LHCN-M2 (cell line): Measurements from ENCODE around the gene BRIP1. TPM values are rescaled to one million over a fixed set of nuclear protein-coding genes. Genes with fewer than 3 reads are reported as not detected.

Experiments used
- DNase-seq: peaks from one replicate; pipeline ENCODE4 v3.0.0-alpha.2; 2012; ENCODE audit warnings: low read depth
- total RNA-seq: library from RNA; depleted of rRNA; stranded (reverse); fragments of >200 nt; gene quantifications from 2 replicates; pipeline ENCODE4 v1.2.3, GENCODE V29; 2014

BRIP1 gene
- total RNA-seq, 1 experiment from 2014 or later = 17.0 TPM

GRCh38 chr17:61663310-61663709 lies 200.0 kb downstream of the BRIP1 start:
- DNase-seq = no peak

GRCh38 chr17:61662741-61663140 lies 200.6 kb downstream of the BRIP1 start:
- no peak for DNase-seq

DNA sequence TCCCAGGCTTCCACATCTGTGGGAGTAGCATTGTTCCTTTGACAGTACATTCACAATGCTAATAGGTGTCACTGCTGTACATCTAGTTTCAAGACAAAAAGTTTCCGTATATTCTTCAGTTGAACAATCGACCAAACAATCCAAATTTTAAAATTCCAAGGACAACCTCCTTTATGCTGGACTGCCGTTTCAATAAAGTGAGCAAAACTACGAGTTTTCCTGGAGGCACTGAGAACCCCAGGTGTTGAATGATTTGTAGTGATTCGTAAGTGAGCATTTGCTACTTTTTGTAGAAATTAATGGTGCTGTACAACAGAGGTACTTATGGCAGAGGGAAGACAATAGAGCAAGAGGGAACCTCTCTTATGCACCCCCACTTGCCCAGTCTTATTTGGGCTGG lies 201.1 kb downstream of the BRIP1 start:
- DNase-seq = no peak

GRCh38 chr17:61660746-61661485 lies 202.4 kb downstream of the BRIP1 start:
- no peak for DNase-seq

- DNase-seq = no peak
These were observed 203.9 kb downstream of the BRIP1 start for GRCh38 chr17:61659437-61659836.

DNA sequence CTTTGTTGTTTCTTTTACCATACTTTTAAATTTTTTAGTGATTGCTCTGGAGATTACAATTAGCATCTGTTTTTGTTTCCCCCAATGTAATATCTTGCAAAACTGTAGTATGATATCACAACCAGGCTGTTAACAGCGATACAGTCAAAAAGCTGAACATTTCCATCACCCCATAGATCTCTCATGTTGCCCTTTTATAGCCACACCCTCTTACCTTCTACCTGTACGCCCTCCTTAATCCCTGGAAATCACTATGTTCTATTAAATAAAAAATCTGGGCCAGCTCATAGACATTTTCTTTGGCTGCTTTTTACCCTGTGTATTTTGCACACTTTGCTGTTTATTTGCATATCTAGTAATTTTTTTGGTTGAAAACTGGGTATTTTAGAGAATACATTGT lies 205.1 kb downstream of the BRIP1 start:
- DNase-seq = no peak

DNA sequence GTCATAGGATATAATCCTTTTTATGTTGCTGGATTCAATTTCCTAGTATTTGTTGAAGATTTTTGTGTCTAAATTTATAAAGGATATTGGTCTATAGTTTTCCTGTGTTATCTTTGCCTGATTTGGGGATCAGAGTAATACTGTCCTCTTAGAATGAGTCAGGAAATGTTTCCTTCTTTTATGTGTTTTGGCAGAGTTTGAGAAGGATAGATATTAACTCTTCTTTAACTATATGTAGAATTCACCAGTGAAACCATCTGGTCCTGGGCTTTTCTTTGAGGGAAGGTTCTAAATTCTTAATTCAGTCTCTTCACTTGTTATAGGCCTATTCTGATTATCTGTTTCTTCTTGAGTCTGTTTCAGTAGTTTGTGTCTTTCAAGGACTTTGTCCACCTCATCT lies 206.0 kb downstream of the BRIP1 start:
- DNase-seq = no peak

- no peak for DNase-seq
These were observed 206.6 kb downstream of the BRIP1 start for GRCh38 chr17:61656721-61657217.

GRCh38 chr17:61650749-61651148 lies 212.6 kb downstream of the BRIP1 start:
- no peak for DNase-seq

GRCh38 chr17:61648587-61648986 lies 214.7 kb downstream of the BRIP1 start:
- DNase-seq = no peak

GRCh38 chr17:61647047-61647446 lies 216.3 kb downstream of the BRIP1 start:
- DNase-seq = peak; percentile 50

DNA sequence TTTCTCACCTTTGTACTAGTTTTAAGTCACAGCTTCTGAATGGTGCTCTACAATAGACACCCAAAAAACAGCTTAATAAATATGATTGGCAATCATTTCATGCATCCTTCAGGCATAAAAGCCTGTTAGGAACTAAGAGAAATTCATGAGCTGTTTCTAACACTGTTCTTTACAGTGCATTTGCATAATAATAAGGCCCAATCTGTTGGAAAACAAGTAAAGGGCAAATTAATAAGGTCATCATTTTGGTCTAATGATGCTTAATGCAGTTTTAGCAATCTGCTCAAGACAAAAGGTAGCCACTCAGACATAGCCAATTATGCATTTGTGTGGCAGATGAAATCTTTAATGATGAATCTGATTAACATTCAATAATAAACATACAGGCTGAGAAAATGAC lies 216.8 kb downstream of the BRIP1 start:
- no peak for DNase-seq

- peak; percentile 3 for DNase-seq
These were observed 217.4 kb downstream of the BRIP1 start for GRCh38 chr17:61645920-61646319.

DNA sequence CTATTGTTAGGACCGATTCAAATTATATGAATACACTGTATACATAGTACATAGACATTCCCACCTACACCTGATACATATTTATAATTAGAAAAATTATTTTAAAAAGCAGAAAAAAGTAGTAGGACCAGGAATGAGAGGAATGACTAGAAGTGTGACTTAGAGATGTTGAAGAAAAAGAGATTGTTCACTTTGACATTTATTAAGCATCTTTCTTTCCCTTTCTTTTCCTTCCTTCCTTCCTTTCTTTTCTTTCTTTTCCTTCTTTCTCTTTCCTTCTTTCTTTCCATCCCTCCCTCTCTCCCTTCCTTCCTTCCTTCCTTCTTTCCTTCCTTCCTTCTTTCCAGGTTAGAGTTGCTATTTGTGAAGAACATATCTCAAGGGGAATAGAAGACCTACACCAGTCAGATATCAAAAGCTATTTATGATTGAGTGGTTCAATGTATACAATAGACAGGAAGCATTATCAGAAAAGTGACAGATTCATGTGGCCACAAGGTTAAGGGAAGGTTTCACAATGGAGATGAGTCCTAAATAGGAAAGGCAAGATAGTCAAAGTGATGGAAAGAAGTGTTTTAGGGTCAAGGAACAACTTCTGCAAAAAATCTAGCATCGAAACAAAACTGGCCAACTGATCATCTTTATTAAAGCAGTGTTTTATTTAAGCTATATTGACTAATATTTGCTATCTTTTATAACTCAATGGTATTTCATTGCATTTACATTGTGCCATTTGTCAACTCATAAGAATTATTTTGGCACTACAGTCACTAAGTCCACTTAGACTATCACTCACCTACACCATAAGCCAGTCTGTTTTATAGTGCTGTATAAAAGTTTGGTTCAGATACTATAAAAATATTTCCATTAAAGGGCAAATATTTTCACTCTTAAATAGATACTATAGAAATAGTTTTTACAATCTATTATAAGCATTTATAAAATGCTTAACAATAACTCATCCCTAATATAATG lies 218.2 kb downstream of the BRIP1 start:
- DNase-seq = no peak

DNA sequence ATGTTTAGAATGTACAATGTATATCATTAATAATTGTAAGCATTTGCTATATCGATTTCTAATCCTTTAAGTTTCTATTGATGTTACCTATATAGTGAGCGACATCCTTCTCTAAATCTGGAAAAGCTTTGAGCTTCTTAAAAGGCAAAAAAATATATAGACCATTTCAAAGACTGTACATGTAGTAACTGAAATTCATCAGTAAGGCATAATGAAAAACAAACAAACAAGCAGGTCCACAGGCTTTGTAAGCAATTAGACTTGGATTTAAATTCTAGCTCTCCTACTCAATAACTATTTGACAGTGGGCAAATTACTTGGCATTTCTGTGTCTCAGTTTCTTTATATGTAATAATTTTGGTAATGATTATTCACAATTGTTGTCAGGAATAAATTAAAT lies 220.6 kb downstream of the BRIP1 start:
- DNase-seq = no peak

DNA sequence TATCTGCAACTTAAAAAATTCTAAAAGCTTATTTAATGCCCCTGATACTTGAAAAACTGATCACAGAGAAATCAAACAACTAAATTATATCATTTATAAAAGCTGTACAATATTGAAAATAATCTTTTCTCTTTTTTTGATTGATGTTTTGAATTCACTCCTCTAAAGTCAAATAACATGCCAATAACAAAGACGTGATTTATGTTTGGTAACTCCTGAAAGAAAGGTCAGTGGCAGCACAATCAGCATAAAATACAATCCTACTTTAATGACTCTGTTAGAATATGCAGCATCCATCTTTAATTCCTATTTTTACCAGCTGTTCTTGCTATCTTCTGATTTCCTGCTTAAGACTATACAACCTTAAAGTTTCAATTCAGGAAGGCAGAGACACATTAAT lies 221.6 kb downstream of the BRIP1 start:
- DNase-seq = no peak

DNA sequence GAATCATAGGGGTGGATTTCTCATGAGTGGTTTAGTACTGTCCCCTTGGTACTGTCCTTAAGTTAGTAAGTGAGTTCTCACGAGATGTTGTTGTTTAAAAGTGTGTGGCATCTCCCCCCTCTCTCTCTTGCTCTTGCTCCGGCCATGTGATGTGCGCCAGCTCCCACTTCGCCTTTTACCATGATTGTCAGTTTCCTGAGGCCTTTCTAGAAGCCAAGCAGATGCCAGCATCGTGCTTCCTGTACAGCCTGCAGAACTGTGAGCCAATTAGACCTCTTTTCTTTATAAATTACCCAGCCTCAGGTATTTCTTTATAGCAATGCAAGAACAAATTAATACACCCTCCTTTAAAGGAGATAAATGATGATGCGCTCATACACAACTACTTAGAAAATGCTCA lies 222.2 kb downstream of the BRIP1 start:
- no peak for DNase-seq

DNA sequence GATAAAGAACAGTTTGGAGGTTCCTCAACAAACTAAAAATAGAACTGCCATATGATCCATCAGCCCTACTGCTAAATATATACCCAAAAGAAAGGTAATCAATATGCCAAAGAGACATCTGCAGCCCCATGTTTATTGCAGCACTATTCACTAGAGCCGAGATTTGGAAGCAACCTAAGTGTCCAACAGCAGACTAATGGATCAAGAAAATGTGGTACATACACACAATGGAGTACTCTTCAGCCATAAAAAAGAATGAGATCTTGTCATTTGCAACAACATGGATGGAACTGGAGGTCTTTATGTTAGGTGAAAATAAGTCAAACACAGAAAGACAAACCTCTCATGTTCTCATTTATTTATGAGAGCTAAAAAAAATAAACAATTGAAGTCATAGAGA lies 223.5 kb downstream of the BRIP1 start:
- DNase-seq = no peak

DNA sequence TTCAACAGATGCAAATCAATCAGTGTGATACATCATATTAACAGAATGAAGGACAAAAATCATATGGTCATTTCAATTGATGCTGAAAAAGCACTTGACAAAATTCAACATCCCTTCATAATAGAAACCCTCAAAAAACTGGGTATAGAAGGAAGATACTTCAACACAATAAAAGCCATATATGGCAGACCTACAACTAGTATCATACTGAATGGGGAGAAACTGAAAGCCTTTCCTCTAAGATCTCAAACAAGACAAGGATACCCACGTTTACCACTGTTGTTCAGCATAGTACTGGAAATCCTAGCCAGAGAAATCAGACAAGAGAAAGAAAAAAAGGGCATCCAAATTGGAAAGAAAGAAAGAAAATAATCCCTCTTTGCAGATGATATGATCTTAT lies 225.2 kb downstream of the BRIP1 start:
- DNase-seq = no peak

DNA sequence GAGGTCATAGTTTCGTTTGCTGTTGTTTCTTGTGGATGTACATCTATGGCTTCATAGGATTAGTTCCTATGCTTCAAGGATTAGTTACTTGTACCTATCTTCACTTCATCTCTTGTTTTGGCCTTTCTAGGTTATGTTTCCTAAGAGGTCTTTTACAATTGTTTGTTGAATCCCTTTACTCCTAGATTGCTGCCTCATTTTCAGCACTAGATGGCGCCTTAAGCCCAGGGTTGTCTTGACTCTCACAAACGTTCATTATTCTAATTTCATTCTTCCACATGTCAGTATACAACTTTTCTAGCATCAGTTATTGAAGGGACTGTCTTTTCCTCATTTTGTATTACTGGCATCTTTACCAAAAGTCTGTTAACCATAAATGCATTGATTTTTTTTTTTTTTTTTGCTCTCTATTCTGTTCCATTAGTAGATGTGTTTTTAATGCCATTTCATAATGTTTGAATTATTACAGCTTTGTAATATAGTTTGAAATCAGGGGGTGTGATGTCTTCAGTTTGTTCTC lies 227.4 kb downstream of the BRIP1 start:
- peak; percentile 59 for DNase-seq

GRCh38 chr17:61634942-61635538 lies 228.3 kb downstream of the BRIP1 start:
- no peak for DNase-seq

DNA sequence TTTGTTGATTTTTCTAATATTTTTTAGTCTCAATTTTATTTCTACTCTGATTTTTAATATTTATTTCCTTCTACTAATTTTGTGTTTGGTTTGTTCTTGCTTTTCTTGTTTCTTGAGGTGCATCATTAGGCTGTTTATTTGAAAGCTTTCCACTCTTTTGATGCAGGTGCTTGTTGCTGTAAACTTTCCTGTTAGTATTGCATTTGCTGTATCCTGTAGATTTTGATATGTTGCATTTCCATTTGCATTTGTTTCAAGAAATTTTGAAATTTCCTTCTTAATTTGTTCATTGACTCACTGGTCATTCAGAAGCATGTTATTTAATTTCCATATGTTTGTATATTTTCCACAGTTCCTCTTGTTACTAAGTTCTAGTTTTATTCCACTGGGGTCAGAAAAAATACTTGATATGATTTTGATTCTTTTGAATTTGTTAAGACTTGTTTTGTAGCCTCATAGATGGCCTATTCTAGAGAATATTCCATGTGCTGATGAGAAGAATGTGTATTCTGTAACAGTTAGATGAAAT lies 229.3 kb downstream of the BRIP1 start:
- no peak for DNase-seq
